Renal cortical epithelial cell (primary cell): ENCODE data around the gene AQP7. TPM values are rescaled to one million over a fixed set of nuclear protein-coding genes. Genes with fewer than 3 reads are reported as not detected.
A peak's percentile ranks its signal among the peaks of the same experiment; 100 is the strongest.
"Not testable (repeated sequence)": the region's sequence is repeated elsewhere in the genome, so short reads cannot be mapped to it uniquely, and the experiment has no call there.

Source experiments
- DNase-seq: peaks from one replicate; pipeline ENCODE4 v3.0.0-alpha.2; 2011; ENCODE audit warnings: low read depth
- total RNA-seq: library from RNA; depleted of rRNA; stranded (reverse); fragments of >200 nt; gene quantifications from 2 replicates; pipeline ENCODE4 v1.2.3, GENCODE V29; 2014

Gene AQP7
- total RNA-seq, 1 donor from 2014 or later = 0.25 TPM

GRCh38 chr9:33375238-33375840, 27.0 kb downstream of the AQP7 start:
- peak; percentile 22 for DNase-seq

- peak; percentile 72 for DNase-seq
These were observed 27.6 kb downstream of the AQP7 start for GRCh38 chr9:33374634-33375237.

- DNase-seq = no peak
These were observed 28.2 kb downstream of the AQP7 start for GRCh38 chr9:33374190-33374589.

GRCh38 chr9:33372900-33373299, 29.5 kb downstream of the AQP7 start:
- no peak for DNase-seq

GRCh38 chr9:33366979-33367480, 35.3 kb downstream of the AQP7 start:
- DNase-seq = no peak

- not testable (repeated sequence) for DNase-seq
These were observed 37.6 kb downstream of the AQP7 start for GRCh38 chr9:33364814-33365213.

GRCh38 chr9:33364127-33364526, 38.2 kb downstream of the AQP7 start:
- no peak for DNase-seq

GRCh38 chr9:33358641-33359040, 43.7 kb downstream of the AQP7 start:
- not testable (repeated sequence) for DNase-seq

- DNase-seq = no peak
These were observed 46.4 kb downstream of the AQP7 start for GRCh38 chr9:33355933-33356332.

- no peak for DNase-seq
These were observed 47.6 kb downstream of the AQP7 start for GRCh38 chr9:33354651-33355211.

GRCh38 chr9:33351547-33351946, 50.8 kb downstream of the AQP7 start:
- peak; percentile 35 for DNase-seq

- DNase-seq = peak; percentile 97
These were observed 52.1 kb downstream of the AQP7 start for GRCh38 chr9:33350310-33350709.

- DNase-seq = no peak
These were observed 52.6 kb downstream of the AQP7 start for GRCh38 chr9:33349743-33350142.

GRCh38 chr9:33348998-33349397, 53.4 kb downstream of the AQP7 start:
- no peak for DNase-seq

- DNase-seq = no peak
These were observed 55.8 kb downstream of the AQP7 start for GRCh38 chr9:33346564-33346963.

GRCh38 chr9:33344145-33344544, 58.2 kb downstream of the AQP7 start:
- no peak for DNase-seq

GRCh38 chr9:33341182-33341581, 61.2 kb downstream of the AQP7 start:
- DNase-seq = no peak

- DNase-seq = no peak
These were observed 62.2 kb downstream of the AQP7 start for GRCh38 chr9:33340186-33340585.

Other genes starting within 250 kb of the AQP7 start
- 37.7 and 113 TPM in 2 replicates for gene B4GALT1, start 235.2 kb downstream of the AQP7 start, total RNA-seq
- gene SPINK4, start 162.4 kb downstream of the AQP7 start, total RNA-seq = not detected in 2 replicates
- gene BAG1, start 137.9 kb downstream of the AQP7 start, total RNA-seq = 14.4 and 50.9 TPM in 2 replicates
- 161 and 196 TPM in 2 replicates for gene CHMP5, start 137.5 kb downstream of the AQP7 start, total RNA-seq
- gene NFX1, start 112.1 kb downstream of the AQP7 start, total RNA-seq = 16.3 and 34.8 TPM in 2 replicates
- gene AQP3, start 45.0 kb upstream of the AQP7 start, total RNA-seq = 0.35 and 4.4 TPM in 2 replicates
- 25.7 and 33.1 TPM in 2 replicates for gene NOL6, start 71.4 kb upstream of the AQP7 start, total RNA-seq
- gene ANKRD18B, start 121.7 kb upstream of the AQP7 start, total RNA-seq = 7.3 and 13.8 TPM in 2 replicates